Neural cell (in vitro differentiated cells): ENCODE results near the gene CNNM2.

Experiments
- EP300 ChIP-seq: fragments of 450-650 bp; conservative IDR thresholded peaks from 2 replicates; pipeline ENCODE4 v1.6.1; 2014; ENCODE audit warnings: antibody characterized with exemption, mild to moderate bottlenecking, moderate library complexity; ENCODE audit not compliant: poor library complexity, severe bottlenecking
- EZH2 ChIP-seq: fragments of 200-600, 300-800 bp; shearing (Covaris generic), sonication (generic); IDR thresholded peaks from 2 replicates; pipeline ENCODE4 v1.6.1; 2014; ENCODE audit warnings: antibody characterized with exemption, low read length, borderline replicate concordance, mild to moderate bottlenecking; ENCODE audit not compliant: insufficient read depth, poor library complexity, severe bottlenecking
- MXI1 ChIP-seq: fragments of 450-650 bp; conservative IDR thresholded peaks from 2 replicates; pipeline ENCODE4 v1.6.1; 2014; ENCODE audit warnings: antibody characterized with exemption, mild to moderate bottlenecking; ENCODE audit not compliant: poor library complexity, severe bottlenecking
- POLR2AphosphoS5 ChIP-seq: IDR thresholded peaks from 2 replicates; pipeline ENCODE4 v1.6.1; 2012
- RAD21 ChIP-seq: fragments of 450-650 bp; conservative IDR thresholded peaks from 2 replicates; pipeline ENCODE4 v1.6.1; 2014; ENCODE audit warnings: antibody characterized with exemption, mild to moderate bottlenecking, moderate library complexity
- SMC3 ChIP-seq: fragments of 450-650 bp; conservative IDR thresholded peaks from 2 replicates; pipeline ENCODE4 v1.6.1; 2014; ENCODE audit warnings: antibody characterized with exemption, mild to moderate bottlenecking, moderate library complexity; ENCODE audit not compliant: poor library complexity
- TAF1 ChIP-seq: IDR thresholded peaks from 2 replicates; pipeline ENCODE4 v1.6.1; 2012; ENCODE audit warnings: low read depth
- TF ChIP-seq, protein P1 (sequence below): fragments of 450-650 bp; IDR thresholded peaks from 2 replicates; pipeline ENCODE4 v1.5.1; 2014; ENCODE audit warnings: antibody characterized with exemption, mild to moderate bottlenecking, moderate library complexity; ENCODE audit not compliant: poor library complexity, severe bottlenecking
- TF ChIP-seq, protein P2 (sequence below): IDR thresholded peaks from 2 replicates; pipeline ENCODE4 v1.6.1; 2012; ENCODE audit warnings: borderline replicate concordance

- no peak for TF ChIP-seq POLR2AphosphoS5
- no peak for TF ChIP-seq EZH2
- TF ChIP-seq MXI1: no peak
- TF ChIP-seq, protein P1, sequence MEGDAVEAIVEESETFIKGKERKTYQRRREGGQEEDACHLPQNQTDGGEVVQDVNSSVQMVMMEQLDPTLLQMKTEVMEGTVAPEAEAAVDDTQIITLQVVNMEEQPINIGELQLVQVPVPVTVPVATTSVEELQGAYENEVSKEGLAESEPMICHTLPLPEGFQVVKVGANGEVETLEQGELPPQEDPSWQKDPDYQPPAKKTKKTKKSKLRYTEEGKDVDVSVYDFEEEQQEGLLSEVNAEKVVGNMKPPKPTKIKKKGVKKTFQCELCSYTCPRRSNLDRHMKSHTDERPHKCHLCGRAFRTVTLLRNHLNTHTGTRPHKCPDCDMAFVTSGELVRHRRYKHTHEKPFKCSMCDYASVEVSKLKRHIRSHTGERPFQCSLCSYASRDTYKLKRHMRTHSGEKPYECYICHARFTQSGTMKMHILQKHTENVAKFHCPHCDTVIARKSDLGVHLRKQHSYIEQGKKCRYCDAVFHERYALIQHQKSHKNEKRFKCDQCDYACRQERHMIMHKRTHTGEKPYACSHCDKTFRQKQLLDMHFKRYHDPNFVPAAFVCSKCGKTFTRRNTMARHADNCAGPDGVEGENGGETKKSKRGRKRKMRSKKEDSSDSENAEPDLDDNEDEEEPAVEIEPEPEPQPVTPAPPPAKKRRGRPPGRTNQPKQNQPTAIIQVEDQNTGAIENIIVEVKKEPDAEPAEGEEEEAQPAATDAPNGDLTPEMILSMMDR: no peak
- TF ChIP-seq, protein P2, sequence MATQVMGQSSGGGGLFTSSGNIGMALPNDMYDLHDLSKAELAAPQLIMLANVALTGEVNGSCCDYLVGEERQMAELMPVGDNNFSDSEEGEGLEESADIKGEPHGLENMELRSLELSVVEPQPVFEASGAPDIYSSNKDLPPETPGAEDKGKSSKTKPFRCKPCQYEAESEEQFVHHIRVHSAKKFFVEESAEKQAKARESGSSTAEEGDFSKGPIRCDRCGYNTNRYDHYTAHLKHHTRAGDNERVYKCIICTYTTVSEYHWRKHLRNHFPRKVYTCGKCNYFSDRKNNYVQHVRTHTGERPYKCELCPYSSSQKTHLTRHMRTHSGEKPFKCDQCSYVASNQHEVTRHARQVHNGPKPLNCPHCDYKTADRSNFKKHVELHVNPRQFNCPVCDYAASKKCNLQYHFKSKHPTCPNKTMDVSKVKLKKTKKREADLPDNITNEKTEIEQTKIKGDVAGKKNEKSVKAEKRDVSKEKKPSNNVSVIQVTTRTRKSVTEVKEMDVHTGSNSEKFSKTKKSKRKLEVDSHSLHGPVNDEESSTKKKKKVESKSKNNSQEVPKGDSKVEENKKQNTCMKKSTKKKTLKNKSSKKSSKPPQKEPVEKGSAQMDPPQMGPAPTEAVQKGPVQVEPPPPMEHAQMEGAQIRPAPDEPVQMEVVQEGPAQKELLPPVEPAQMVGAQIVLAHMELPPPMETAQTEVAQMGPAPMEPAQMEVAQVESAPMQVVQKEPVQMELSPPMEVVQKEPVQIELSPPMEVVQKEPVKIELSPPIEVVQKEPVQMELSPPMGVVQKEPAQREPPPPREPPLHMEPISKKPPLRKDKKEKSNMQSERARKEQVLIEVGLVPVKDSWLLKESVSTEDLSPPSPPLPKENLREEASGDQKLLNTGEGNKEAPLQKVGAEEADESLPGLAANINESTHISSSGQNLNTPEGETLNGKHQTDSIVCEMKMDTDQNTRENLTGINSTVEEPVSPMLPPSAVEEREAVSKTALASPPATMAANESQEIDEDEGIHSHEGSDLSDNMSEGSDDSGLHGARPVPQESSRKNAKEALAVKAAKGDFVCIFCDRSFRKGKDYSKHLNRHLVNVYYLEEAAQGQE: no peak
- TF ChIP-seq SMC3: no peak
- no peak for TF ChIP-seq TAF1
- TF ChIP-seq RAD21: no peak
- no peak for TF ChIP-seq EP300
Measured at GRCh38 chr10:102964713-102965112, 46.6 kb downstream of the CNNM2 start.
